Ascending aorta (tissue), 2 donors: ENCODE results near the gene LSS. TPM values are rescaled to one million over a fixed set of nuclear protein-coding genes. Genes with fewer than 3 reads are reported as not detected.
"Not testable (repeated sequence)": the region's sequence is repeated elsewhere in the genome, so short reads cannot be mapped to it uniquely, and the experiment has no call there.

Source experiments
- DNase-seq, 2 donors: peaks; one replicate each; pipeline ENCODE4 v3.0.0-alpha.2; 2019; ENCODE audit warnings: low spot score in 2 of 2
- H3K27ac ChIP-seq, 2 donors: fragments of 200-600 bp; sonication (generic); one replicate each; pipeline ENCODE4 v1.5.1; 2016 to 2017; ENCODE audit warnings: mild to moderate bottlenecking in 1 of 2
- H3K27me3 ChIP-seq: fragments of 200-600 bp; sonication (generic); one replicate; pipeline ENCODE4 v1.5.1; 2017
- H3K36me3 ChIP-seq, 2 donors: fragments of 200-600 bp; sonication (generic); one replicate each; pipeline ENCODE4 v1.5.1; 2016
- H3K4me1 ChIP-seq, 2 donors: fragments of 200-600 bp; sonication (generic); one replicate each; pipeline ENCODE4 v1.5.1; 2016 to 2017; ENCODE audit warnings: mild to moderate bottlenecking in 1 of 2
- H3K4me3 ChIP-seq, 2 donors: fragments of 200-600 bp; sonication (generic); one replicate each; pipeline ENCODE4 v1.5.1; 2016 to 2017; ENCODE audit warnings: mild to moderate bottlenecking in 1 of 2
- H3K9me3 ChIP-seq, 2 donors: fragments of 200-600 bp; sonication (generic); one replicate each; pipeline ENCODE4 v1.5.1; 2016
- intact Hi-C: fragments of 100-400 bp; cut with DNase I; formaldehyde crosslinking; loops from one replicate; pipeline ENCODE4 v1.15.1; 2023
- total RNA-seq: library from RNA; depleted of rRNA; stranded (reverse); fragments of >200 nt; gene quantifications from one replicate; pipeline ENCODE4 v1.1.0, GENCODE V29; 2016
- TF ChIP-seq, protein P1 (sequence below), 3 experiments: fragments of 200-600 bp in 2 of 3; fragments of 450-650 bp in 1 of 3; sonication (generic) in 2 of 3; IDR thresholded peaks; one replicate each; pipeline ENCODE4 v1.5.1; 2016 to 2019; ENCODE audit warnings: antibody characterized with exemption in 3 of 3, mild to moderate bottlenecking in 1 of 3, moderate library complexity in 1 of 3

The LSS gene
- total RNA-seq, 1 donor from 2014 or later: 49.4 TPM

- Histone ChIP-seq H3K4me1 (no peaks in the 10 kb centered on the region), H3K27ac (no peak overlapping the region), H3K9me3 (no peaks in the 10 kb centered on the region), H3K4me3 (no peak overlapping the region), H3K36me3 (no peaks in the 10 kb centered on the region), H3K27me3 (no peaks in the 10 kb centered on the region)
- intact Hi-C loops: loop anchor here (10.0 kb wide), 1 partner anchor 182 kb away; the partner anchor contains the start of genes C21orf58 and PCNT
- TF ChIP-seq, protein P1, sequence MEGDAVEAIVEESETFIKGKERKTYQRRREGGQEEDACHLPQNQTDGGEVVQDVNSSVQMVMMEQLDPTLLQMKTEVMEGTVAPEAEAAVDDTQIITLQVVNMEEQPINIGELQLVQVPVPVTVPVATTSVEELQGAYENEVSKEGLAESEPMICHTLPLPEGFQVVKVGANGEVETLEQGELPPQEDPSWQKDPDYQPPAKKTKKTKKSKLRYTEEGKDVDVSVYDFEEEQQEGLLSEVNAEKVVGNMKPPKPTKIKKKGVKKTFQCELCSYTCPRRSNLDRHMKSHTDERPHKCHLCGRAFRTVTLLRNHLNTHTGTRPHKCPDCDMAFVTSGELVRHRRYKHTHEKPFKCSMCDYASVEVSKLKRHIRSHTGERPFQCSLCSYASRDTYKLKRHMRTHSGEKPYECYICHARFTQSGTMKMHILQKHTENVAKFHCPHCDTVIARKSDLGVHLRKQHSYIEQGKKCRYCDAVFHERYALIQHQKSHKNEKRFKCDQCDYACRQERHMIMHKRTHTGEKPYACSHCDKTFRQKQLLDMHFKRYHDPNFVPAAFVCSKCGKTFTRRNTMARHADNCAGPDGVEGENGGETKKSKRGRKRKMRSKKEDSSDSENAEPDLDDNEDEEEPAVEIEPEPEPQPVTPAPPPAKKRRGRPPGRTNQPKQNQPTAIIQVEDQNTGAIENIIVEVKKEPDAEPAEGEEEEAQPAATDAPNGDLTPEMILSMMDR (IDR thresholded peaks at IDR 0.05): no peak
- no peak for DNase-seq
Observed at GRCh38 chr21:46142582-46143473, 85.7 kb downstream of the LSS start.

DNA sequence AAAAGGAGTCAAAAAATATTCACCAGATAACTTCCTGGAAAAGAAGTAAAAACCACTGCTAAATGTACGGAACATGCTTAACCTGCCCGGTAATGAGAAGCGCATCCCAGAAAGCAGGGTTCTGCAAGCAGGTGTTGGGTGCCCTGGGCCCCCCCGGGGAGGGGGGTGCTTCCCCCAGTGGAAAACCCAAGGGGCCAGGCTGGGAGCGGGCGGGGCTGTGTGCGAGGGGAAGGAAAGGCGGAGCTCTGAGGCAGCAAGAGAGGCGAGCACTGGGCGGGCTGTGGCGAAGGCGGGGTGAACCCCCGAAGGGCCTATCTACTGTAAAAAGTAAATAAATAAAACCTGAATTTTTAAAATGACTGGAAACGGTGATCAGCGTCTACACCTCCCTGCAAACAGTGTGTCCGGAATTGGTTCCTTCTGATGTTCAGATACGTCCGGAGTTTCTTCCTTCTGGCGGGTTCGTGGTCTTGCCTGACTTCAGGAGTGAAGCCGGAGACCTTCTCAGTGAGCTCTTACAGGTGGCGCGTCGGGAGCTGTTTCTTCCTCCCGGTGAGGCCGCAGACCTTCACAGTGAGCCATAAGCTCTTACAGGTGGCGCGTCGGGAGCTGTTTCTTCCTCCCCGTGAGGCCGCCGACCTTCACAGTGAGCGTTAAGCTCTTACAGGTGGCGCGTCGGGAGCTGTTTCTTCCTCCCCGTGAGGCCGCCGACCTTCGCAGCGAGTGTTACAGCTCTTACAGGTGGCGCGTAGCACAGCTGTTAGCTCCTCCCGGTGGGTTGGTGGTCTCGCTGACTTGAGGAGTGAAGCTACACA, 86.6 kb downstream of the LSS start:
- DNase-seq: no peak
- no peaks in the 10 kb centered on the region for H3K36me3 ChIP-seq
- no peaks in the 10 kb centered on the region for H3K9me3 ChIP-seq
- intact Hi-C loops: loop anchor here (10.0 kb wide), 1 partner anchor 183 kb away; the partner anchor contains the start of genes C21orf58 and PCNT
- H3K4me1 ChIP-seq: no peaks in the 10 kb centered on the region
- no peak overlapping the region for H3K4me3 ChIP-seq
- TF ChIP-seq, protein P1 (IDR thresholded peaks at IDR 0.05): no peak
- H3K27ac ChIP-seq: no peak overlapping the region
- no peaks in the 10 kb centered on the region for H3K27me3 ChIP-seq

DNA sequence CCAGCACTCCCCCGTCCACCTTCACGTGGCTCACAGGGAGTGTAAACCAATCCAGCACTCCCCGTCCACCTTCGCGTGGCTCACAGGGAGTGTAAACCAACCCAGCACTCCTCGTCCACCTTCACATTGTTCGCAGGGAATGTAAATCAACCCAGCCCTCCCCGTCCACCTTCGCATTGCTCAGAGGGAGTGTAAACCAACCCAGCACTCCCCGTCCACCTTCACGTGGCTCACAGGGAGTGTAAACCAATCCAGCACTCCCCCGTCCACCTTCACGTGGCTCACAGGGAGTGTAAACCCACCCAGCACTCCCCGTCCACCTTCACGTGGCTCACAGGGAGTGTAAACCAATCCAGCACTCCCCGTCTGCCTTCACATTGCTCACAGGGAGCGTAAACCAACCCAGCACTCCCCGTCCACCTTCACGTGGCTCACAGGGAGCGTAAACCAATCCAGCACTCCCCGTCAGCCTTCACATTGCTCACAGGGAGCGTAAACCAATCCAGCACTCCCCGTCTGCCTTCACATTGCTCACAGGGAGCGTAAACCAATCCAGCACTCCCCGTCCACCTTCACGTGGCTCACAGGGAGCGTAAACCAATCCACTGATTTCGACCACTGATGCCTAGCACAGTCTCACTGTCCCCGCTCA, 88.1 kb downstream of the LSS start:
- not testable (repeated sequence) for H3K9me3 ChIP-seq, H3K36me3 ChIP-seq, H3K27me3 ChIP-seq, H3K4me1 ChIP-seq, H3K4me3 ChIP-seq, DNase-seq, H3K27ac ChIP-seq
- intact Hi-C loops: loop anchor here (10.0 kb wide), 1 partner anchor 184 kb away; the partner anchor contains the start of genes C21orf58 and PCNT

DNA sequence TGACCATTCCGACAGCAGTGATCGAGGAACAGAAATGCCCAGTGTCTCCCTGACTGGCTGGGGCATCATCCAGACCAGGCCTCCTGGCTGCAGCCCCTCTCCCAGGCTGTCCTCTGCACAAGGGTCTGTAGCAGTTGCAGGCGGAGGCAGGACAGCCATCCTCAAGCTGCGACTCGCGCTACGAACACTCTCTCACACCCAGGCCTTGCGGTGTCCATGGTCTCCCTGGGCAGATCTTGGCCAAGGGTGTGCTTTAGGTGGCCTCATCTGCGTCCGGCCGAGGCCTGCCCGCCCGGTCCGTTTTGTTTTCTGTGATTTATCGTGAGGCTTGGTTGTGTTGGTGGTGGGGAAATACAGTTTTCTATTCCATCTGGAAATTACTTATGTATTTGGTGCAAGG, 88.9 kb downstream of the LSS start:
- DNase-seq: no peak
- no peaks in the 10 kb centered on the region for H3K4me1 ChIP-seq
- H3K9me3 ChIP-seq: no peaks in the 10 kb centered on the region
- intact Hi-C loops: loop anchor here (10.0 kb wide), 1 partner anchor 185 kb away; the partner anchor contains the start of genes C21orf58 and PCNT
- no peaks in the 10 kb centered on the region for H3K36me3 ChIP-seq
- no peaks in the 10 kb centered on the region for H3K27me3 ChIP-seq
- H3K4me3 ChIP-seq: no peak overlapping the region
- TF ChIP-seq, protein P1 (IDR thresholded peaks at IDR 0.05): no peak
- H3K27ac ChIP-seq: no peak overlapping the region

- Histone ChIP-seq H3K27ac (no peak overlapping the region), H3K4me3 (no peak overlapping the region), H3K27me3 (no peaks in the 10 kb centered on the region), H3K4me1 (no peaks in the 10 kb centered on the region), H3K9me3 (no peaks in the 10 kb centered on the region), H3K36me3 (no peaks in the 10 kb centered on the region)
- TF ChIP-seq, protein P1 (IDR thresholded peaks at IDR 0.05): no peak
- intact Hi-C loops: no loop called here
- no peak for DNase-seq
Observed at GRCh38 chr21:46138383-46138970, 90.1 kb downstream of the LSS start.

Other genes with a start within 250 kb of the LSS start
- 1,564 TPM for gene COL6A1, start 247.0 kb downstream of the LSS start, total RNA-seq
- gene COL6A2, start 130.7 kb downstream of the LSS start, total RNA-seq: 1,704 TPM
- gene FTCD, start 73.2 kb downstream of the LSS start, total RNA-seq: 0.85 TPM
- 37.4 TPM for gene SPATC1L, start 44.3 kb downstream of the LSS start, total RNA-seq
- gene MCM3AP, start 56.8 kb upstream of the LSS start, total RNA-seq: 121 TPM
- 0.53 TPM for gene YBEY, start 57.6 kb upstream of the LSS start, total RNA-seq
- gene C21orf58, start 95.1 kb upstream of the LSS start, total RNA-seq: 3.2 TPM
- gene PCNT, start 95.4 kb upstream of the LSS start, total RNA-seq: 39.9 TPM
- 72.8 TPM for gene DIP2A, start 230.1 kb upstream of the LSS start, total RNA-seq